A549 (cell line): Measurements from ENCODE around the gene PRG3. TPM values are rescaled to one million over a fixed set of nuclear protein-coding genes. Genes with fewer than 3 reads are reported as not detected.

Experiments
- ATAC-seq, 2 experiments: fragments of 200-7000 bp in 1 of 2; fragments of >200 bp in 1 of 2; cut with Nextera tagmentation in 1 of 2; cut with Tn5 transposase in 1 of 2; 3 replicates each; pipeline versions ENCODE4 v1.8.0 to v1.9.1; 2018 to 2020; ENCODE audit warnings: mild to moderate bottlenecking in 1 of 2, moderate library complexity in 1 of 2
- CTCF ChIA-PET: fragments of 300-600 bp; sonication (Branson Sonifier 250); formaldehyde crosslinking; extraction: SDS; loops from one replicate; lab custom pipeline; 2021; ENCODE audit warnings: antibody characterized with exemption, inconsistent platforms; lab: Yijun Ruan, JAX
- POLR2A ChIA-PET: fragments of 350-600 bp; formaldehyde crosslinking; extraction: SDS; loops from one replicate; lab custom pipeline; 2021; ENCODE audit warnings: antibody characterized with exemption, inconsistent platforms; lab: Yijun Ruan, JAX
- DNase-seq, 2 experiments: peaks; one replicate each; pipeline versions ENCODE4 v3.0.0 to v3.0.0-alpha.2; 2011 to 2016; ENCODE audit warnings: low read depth in 1 of 2, low spot score in 1 of 2
- FAIRE-seq: peaks from 2 replicates; lab custom pipeline; 2011; peaks lifted over from hg19 to GRCh38; lab: Jason Lieb, UNC
- H3K27ac ChIP-seq, 2 experiments: fragments of >200 bp; sonication (Bioruptor Twin); formaldehyde crosslinking; 3 replicates each; pipeline ENCODE4 v1.5.1; 2016 to 2017
- H3K4me1 ChIP-seq: fragments of >200 bp; sonication (Bioruptor Twin); formaldehyde crosslinking; 3 replicates; pipeline ENCODE4 v1.6.1; 2016
- H3K4me2 ChIP-seq: fragments of >200 bp; sonication (Bioruptor Twin); formaldehyde crosslinking; 3 replicates; pipeline ENCODE4 v1.6.1; 2016
- H3K4me3 ChIP-seq: fragments of >200 bp; sonication (Bioruptor Twin); formaldehyde crosslinking; 3 replicates; pipeline ENCODE4 v1.5.1; 2016
- H3K9me3 ChIP-seq: fragments of >200 bp; sonication (Bioruptor Twin); formaldehyde crosslinking; 3 replicates; pipeline ENCODE4 v1.6.1; 2016
- ATOH8 ChIP-seq: fragments of 250-450 bp; sonication (Bioruptor Pico); IDR thresholded peaks from 2 replicates; pipeline ENCODE4 v1.5.0; 2020; ENCODE audit warnings: low read depth, mild to moderate bottlenecking, moderate library complexity
- BCL3 ChIP-seq: fragments of >200 bp; sonication (Bioruptor Twin); formaldehyde crosslinking; IDR thresholded peaks from 3 replicates; pipeline ENCODE4 v1.6.1; 2016
- BHLHE40 ChIP-seq: IDR thresholded peaks from 2 replicates; pipeline ENCODE4 v1.6.1; 2012; ENCODE audit warnings: low read depth, low read length, inconsistent platforms
- CEBPB ChIP-seq, 2 experiments: fragments of >200 bp in 1 of 2; sonication (Bioruptor Twin) in 1 of 2; formaldehyde crosslinking in 1 of 2; IDR thresholded peaks; 2 replicates each; pipeline ENCODE4 v1.6.1; 2012 to 2016
- CHD4 ChIP-seq: fragments of 200-600 bp; sonication (generic); IDR thresholded peaks from 2 replicates; pipeline ENCODE4 v1.6.1; 2016; ENCODE audit warnings: antibody characterized with exemption, mild to moderate bottlenecking, borderline replicate concordance
- EHF ChIP-seq: fragments of 250-450 bp; sonication (Bioruptor Pico); IDR thresholded peaks from 2 replicates; pipeline ENCODE4 v1.5.0; 2020; ENCODE audit warnings: mild to moderate bottlenecking
- EHMT2 ChIP-seq: fragments of 200-600 bp; sonication (generic); IDR thresholded peaks from 2 replicates; pipeline ENCODE4 v1.6.1; 2016; ENCODE audit warnings: antibody characterized with exemption, low read depth, mild to moderate bottlenecking, moderate library complexity
- EP300 ChIP-seq, 2 experiments: fragments of >200 bp; sonication (Bioruptor Twin); formaldehyde crosslinking; IDR thresholded peaks; 2 replicates in 1 of 2; 3 replicates in 1 of 2; pipeline ENCODE4 v1.6.1; 2016 to 2017
- ESRRA ChIP-seq: fragments of 150-350 bp; IDR thresholded peaks from 2 replicates; pipeline ENCODE4 v1.6.1; 2014; ENCODE audit warnings: mild to moderate bottlenecking, low read length, borderline replicate concordance
- FOSL2 ChIP-seq, 2 experiments: fragments of 450-650 bp in 1 of 2; fragments of >200 bp in 1 of 2; sonication (Bioruptor Twin) in 1 of 2; formaldehyde crosslinking; IDR thresholded peaks; 2 replicates each; pipeline versions ENCODE4 v1.5.0 to v1.6.1; 2016 to 2020; ENCODE audit warnings: mild to moderate bottlenecking in 1 of 2, moderate library complexity in 1 of 2
- FOXS1 ChIP-seq: fragments of 250-450 bp; sonication (Bioruptor Pico); IDR thresholded peaks from 2 replicates; pipeline ENCODE4 v1.5.0; 2020; ENCODE audit warnings: mild to moderate bottlenecking, moderate library complexity
- HES2 ChIP-seq: fragments of >200 bp; sonication (Bioruptor Twin); formaldehyde crosslinking; IDR thresholded peaks from 2 replicates; pipeline ENCODE4 v1.6.1; 2016
- HEYL ChIP-seq: fragments of 250-450 bp; sonication (Bioruptor Pico); IDR thresholded peaks from 2 replicates; pipeline ENCODE4 v1.8.0; 2021; ENCODE audit warnings: mild to moderate bottlenecking, moderate library complexity
- HMGXB4 ChIP-seq: fragments of 250-450 bp; sonication (Bioruptor Pico); IDR thresholded peaks from 2 replicates; pipeline ENCODE4 v1.5.0; 2021; ENCODE audit warnings: mild to moderate bottlenecking, moderate library complexity, borderline replicate concordance
- HOXA7 ChIP-seq: fragments of 250-450 bp; sonication (Bioruptor Pico); IDR thresholded peaks from 2 replicates; pipeline ENCODE4 v1.5.0; 2020; ENCODE audit warnings: mild to moderate bottlenecking, moderate library complexity
- HOXB13 ChIP-seq: fragments of 250-450 bp; sonication (Bioruptor Pico); IDR thresholded peaks from 2 replicates; pipeline ENCODE4 v1.5.0; 2020; ENCODE audit warnings: low read depth, mild to moderate bottlenecking, moderate library complexity
- JUNB ChIP-seq: fragments of >200 bp; sonication (Bioruptor Twin); formaldehyde crosslinking; IDR thresholded peaks from 2 replicates; pipeline ENCODE4 v1.6.1; 2016
- KDM1A ChIP-seq: fragments of 200-600 bp; sonication (generic); IDR thresholded peaks from 2 replicates; pipeline ENCODE4 v1.6.1; 2016; ENCODE audit warnings: low read depth, mild to moderate bottlenecking
- MAFK ChIP-seq: fragments of 450-650 bp; IDR thresholded peaks from 2 replicates; pipeline ENCODE4 v1.6.1; 2014; ENCODE audit not compliant: partially characterized antibody
- MYC ChIP-seq: IDR thresholded peaks from 2 replicates; pipeline ENCODE4 v1.6.1; 2012; ENCODE audit warnings: mild to moderate bottlenecking, inconsistent platforms, low read length, improper control_type of control experiment, borderline replicate concordance
- PBX3 ChIP-seq: IDR thresholded peaks from 2 replicates; pipeline ENCODE4 v1.6.1; 2012
- PHF8 ChIP-seq: fragments of 200-600 bp; sonication (generic); IDR thresholded peaks from 2 replicates; pipeline ENCODE4 v1.6.1; 2016; ENCODE audit warnings: low read depth, mild to moderate bottlenecking, antibody characterized with exemption, moderate library complexity, borderline replicate concordance
- POLR2A ChIP-seq: IDR thresholded peaks from 2 replicates; pipeline ENCODE4 v1.6.1; 2012; ENCODE audit warnings: mild to moderate bottlenecking, low read length
- POLR2AphosphoS2 ChIP-seq: conservative IDR thresholded peaks from 2 replicates; pipeline ENCODE4 v1.6.1; 2012; ENCODE audit warnings: low read length, improper control_type of control experiment, inconsistent platforms
- RARB ChIP-seq: fragments of 250-450 bp; sonication (Bioruptor Pico); IDR thresholded peaks from 2 replicates; pipeline ENCODE4 v1.8.0; 2021; ENCODE audit warnings: mild to moderate bottlenecking, moderate library complexity
- RFX5 ChIP-seq: fragments of 450-650 bp; IDR thresholded peaks from 2 replicates; pipeline ENCODE4 v1.7.1; 2014; ENCODE audit warnings: antibody characterized with exemption, mild to moderate bottlenecking, moderate library complexity
- SMC3 ChIP-seq: fragments of >200 bp; sonication (Bioruptor Twin); formaldehyde crosslinking; IDR thresholded peaks from 3 replicates; pipeline ENCODE4 v1.6.1; 2018; ENCODE audit warnings: inconsistent platforms
- TP53 ChIP-seq: fragments of 250-450 bp; sonication (Bioruptor Pico); IDR thresholded peaks from 2 replicates; pipeline ENCODE4 v1.5.0; 2021; ENCODE audit warnings: mild to moderate bottlenecking, moderate library complexity
- ZFP36 ChIP-seq: fragments of 450-650 bp; IDR thresholded peaks from 2 replicates; pipeline ENCODE4 v1.6.1; 2014; ENCODE audit warnings: borderline replicate concordance; ENCODE audit not compliant: partially characterized antibody
- WGBS: methylation state at CpG from one replicate; pipeline ENCODE4 v1.1.6; 2017; ENCODE audit errors: missing lambda C conversion rate; 5-methylcytosine and 5-hydroxymethylcytosine counted together
- polyA plus RNA-seq, 4 experiments: library from polyadenylated mRNA; depleted of rRNA in 3 of 4; stranded (reverse); fragments of >200 nt; fragmentation: RNase III in 1 of 4; extraction: RNeasy Plus Mini Kit Qiagen cat#74134 plus additional on column Dnase treatment in 1 of 4; gene quantifications; 2 replicates in 3 of 4; 3 replicates in 1 of 4; pipeline ENCODE4 v1.2.3, GENCODE V29; 2011 to 2017

Gene PRG3
- polyA plus RNA-seq, 2 of the 4 experiments (the other 2 are of a cell fraction), result not detected

- Histone ChIP-seq H3K9me3 (no peaks in the 10 kb centered on the region), H3K4me2 (no peak overlapping the region), H3K4me3 (no peak overlapping the region), H3K27ac (no peak overlapping the region; a peak in 1 of 6 replicates), H3K4me1 (peaks cover 23% of the 10 kb centered on the region)
- FAIRE-seq (no peak), ATAC-seq (no peak), DNase-seq (no peak)
- TF ChIP-seq RARB (no peak), PHF8 (no peak), EHMT2 (no peak), MYC (no peak), HEYL (no peak), HOXB13 (CRISPR knock-in tag) (no peak), SMC3 (no peak), FOXS1 (CRISPR knock-in tag) (no peak), TP53 (CRISPR knock-in tag) (no peak), EHF (CRISPR knock-in tag) (no peak), JUNB (no peak), EP300 (IDR thresholded peaks at IDR 0.05) (no peak), CHD4 (no peak), HOXA7 (CRISPR knock-in tag) (no peak), BHLHE40 (no peak), RFX5 (no peak), POLR2A (no peak), KDM1A (no peak)
- CTCF ChIA-PET, result interaction anchor here (0.7 to 1.5 kb wide), 2 partner anchors 49 to 159 kb away, joined by 3 to 6 read pairs; no protein-coding TSS in a partner anchor
- WGBS, result 93% methylated on average over 18 of the region's 18 CpGs
- POLR2A ChIA-PET, result no interaction called here
These were observed 28.6 kb upstream of the PRG3 start for GRCh38 chr11:57409321-57410100.

GRCh38 chr11:57408771-57409170 is 27.8 kb upstream of the PRG3 start:
- FAIRE-seq, result no peak
- no peak for DNase-seq
- no peak for ATAC-seq
- TF ChIP-seq MAFK (no peak), PBX3 (no peak), HES2 (no peak), TP53 (CRISPR knock-in tag) (no peak), HOXA7 (CRISPR knock-in tag) (no peak), CEBPB (IDR thresholded peaks at IDR 0.05) (no peak), ESRRA (no peak), JUNB (no peak), BHLHE40 (no peak), ZFP36 (no peak), POLR2AphosphoS2 (no peak), HMGXB4 (CRISPR knock-in tag) (no peak), BCL3 (no peak), ATOH8 (no peak), FOSL2 (IDR thresholded peaks at IDR 0.05) (no peak), FOSL2 (CRISPR knock-in tag; IDR thresholded peaks at IDR 0.05) (no peak)
- Histone ChIP-seq H3K4me2 (no peak overlapping the region), H3K27ac (no peak overlapping the region; a peak in 1 of 6 replicates), H3K4me3 (no peak overlapping the region), H3K4me1 (peaks cover 23% of the 10 kb centered on the region), H3K9me3 (no peaks in the 10 kb centered on the region)
- ChIA-PET CTCF (interaction anchor here (0.7 to 1.5 kb wide), 3 partner anchors 18 to 159 kb away, joined by 3 to 6 read pairs (median 3); no protein-coding TSS in a partner anchor), POLR2A (no interaction called here)
- 42% methylated on average over 2 of the region's 2 CpGs for WGBS
